SU-DHL-6 (cell line): Measurements from ENCODE around the gene DISP3.

Source experiments
- H2AFZ ChIP-seq: fragments of 200-600 bp; sonication (generic); 2 replicates; pipeline ENCODE4 v1.6.1; 2014; ENCODE audit warnings: low read depth, mild to moderate bottlenecking, moderate library complexity, mixed read lengths, antibody characterized with exemption, low read length; ENCODE audit not compliant: severe bottlenecking
- H3F3A ChIP-seq: fragments of 200-600 bp; shearing (Covaris generic); 2 replicates; pipeline ENCODE4 v1.6.0; 2016; ENCODE audit warnings: antibody characterized with exemption, mild to moderate bottlenecking; ENCODE audit not compliant: insufficient read depth
- H3K27ac ChIP-seq: fragments of 200-600 bp; sonication (generic); 2 replicates; pipeline ENCODE4 v1.5.1; 2016; ENCODE audit warnings: low read depth, mild to moderate bottlenecking, low read length, moderate library complexity, mixed read lengths
- H3K27me3 ChIP-seq: fragments of 200-600 bp; sonication (generic), shearing (Covaris generic); 2 replicates; pipeline ENCODE4 v1.6.0; 2014; ENCODE audit warnings: mild to moderate bottlenecking, low read length
- H3K36me3 ChIP-seq: fragments of 200-600 bp; sonication (generic); 2 replicates; pipeline ENCODE4 v1.6.1; 2014; ENCODE audit warnings: mild to moderate bottlenecking, low read length, mixed read lengths
- H3K4me2 ChIP-seq: fragments of 300-600, 200-600 bp; shearing (Covaris generic), sonication (generic); 2 replicates; pipeline ENCODE4 v1.6.0; 2014; ENCODE audit warnings: low read length, low read depth, mild to moderate bottlenecking; ENCODE audit not compliant: poor library complexity, severe bottlenecking
- H3K4me3 ChIP-seq: fragments of 200-600 bp; sonication (generic); 2 replicates; pipeline ENCODE4 v1.5.1; 2014; ENCODE audit warnings: antibody characterized with exemption, low read length, mild to moderate bottlenecking, mixed read lengths; ENCODE audit not compliant: insufficient read depth, poor library complexity, severe bottlenecking
- H3K79me2 ChIP-seq: fragments of 200-600 bp; sonication (generic); 2 replicates; pipeline ENCODE4 v1.6.1; 2014; ENCODE audit warnings: mild to moderate bottlenecking, low read length, moderate library complexity; ENCODE audit not compliant: insufficient read depth
- H3K9ac ChIP-seq: fragments of 200-600 bp; sonication (generic); 2 replicates; pipeline ENCODE4 v1.7.0; 2014; ENCODE audit warnings: mild to moderate bottlenecking, low read length
- H3K9me2 ChIP-seq: fragments of 200-600 bp; sonication (generic); replicated peaks from 2 replicates; pipeline ENCODE4 v1.6.1; 2014; ENCODE audit warnings: low read length; ENCODE audit not compliant: insufficient read depth
- H3K9me3 ChIP-seq: fragments of 200-600 bp; sonication (generic); 2 replicates; pipeline ENCODE4 v1.6.1; 2014; ENCODE audit warnings: low read length, mixed read lengths; ENCODE audit not compliant: insufficient read depth
- H4K20me1 ChIP-seq: fragments of 200-600 bp; sonication (generic); 2 replicates; pipeline ENCODE4 v1.6.1; 2014; ENCODE audit warnings: low read depth, mild to moderate bottlenecking, antibody characterized with exemption, low read length, moderate library complexity, mixed read lengths
- EZH2phosphoT487 ChIP-seq: fragments of 200-600 bp; sonication (generic), shearing (Covaris generic); conservative IDR thresholded peaks from 2 replicates; pipeline ENCODE4 v1.6.1; 2018; ENCODE audit warnings: mild to moderate bottlenecking, antibody characterized with exemption, low read length, moderate library complexity, mixed read lengths
- TF ChIP-seq, protein P1 (sequence below): fragments of 200-600 bp; sonication (generic); IDR thresholded peaks from one replicate; pipeline ENCODE4 v1.5.1; 2017; ENCODE audit warnings: antibody characterized with exemption, mild to moderate bottlenecking, low read length, moderate library complexity; ENCODE audit not compliant: insufficient read depth, poor library complexity, severe bottlenecking

DISP3 gene

DNA sequence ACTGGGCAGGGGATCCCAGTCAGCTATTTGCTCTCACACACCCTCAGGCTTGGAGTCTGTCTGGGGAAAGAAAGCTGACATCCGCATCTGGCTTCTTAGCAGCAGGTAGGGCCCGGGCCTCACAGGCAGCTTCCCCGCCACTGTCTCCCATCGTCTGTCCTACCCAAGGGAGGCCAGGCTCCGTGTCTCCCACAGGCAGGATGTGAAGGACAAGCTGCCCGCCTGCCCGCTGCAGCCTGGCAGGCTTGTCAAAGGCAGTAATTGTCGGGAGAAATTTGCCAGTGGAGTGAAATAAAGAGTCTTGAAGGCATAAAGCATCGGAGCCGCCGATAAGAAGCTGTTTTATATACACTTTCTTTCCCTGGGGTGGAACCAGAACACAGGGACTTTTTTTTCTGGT, 44.0 kb upstream of the DISP3 start:
- H3K9me3 ChIP-seq, result no peaks in the 10 kb centered on the region
- H2AFZ ChIP-seq, result no peak overlapping the region
- no peaks in the 10 kb centered on the region for H3F3A ChIP-seq
- H3K4me2 ChIP-seq, result no peak overlapping the region
- no peak overlapping the region for H3K27ac ChIP-seq
- no peaks in the 10 kb centered on the region for H3K27me3 ChIP-seq
- H3K79me2 ChIP-seq, result no peaks in the 10 kb centered on the region
- no peaks in the 10 kb centered on the region for H4K20me1 ChIP-seq
- no peak for TF ChIP-seq EZH2phosphoT487
- TF ChIP-seq, protein P1, sequence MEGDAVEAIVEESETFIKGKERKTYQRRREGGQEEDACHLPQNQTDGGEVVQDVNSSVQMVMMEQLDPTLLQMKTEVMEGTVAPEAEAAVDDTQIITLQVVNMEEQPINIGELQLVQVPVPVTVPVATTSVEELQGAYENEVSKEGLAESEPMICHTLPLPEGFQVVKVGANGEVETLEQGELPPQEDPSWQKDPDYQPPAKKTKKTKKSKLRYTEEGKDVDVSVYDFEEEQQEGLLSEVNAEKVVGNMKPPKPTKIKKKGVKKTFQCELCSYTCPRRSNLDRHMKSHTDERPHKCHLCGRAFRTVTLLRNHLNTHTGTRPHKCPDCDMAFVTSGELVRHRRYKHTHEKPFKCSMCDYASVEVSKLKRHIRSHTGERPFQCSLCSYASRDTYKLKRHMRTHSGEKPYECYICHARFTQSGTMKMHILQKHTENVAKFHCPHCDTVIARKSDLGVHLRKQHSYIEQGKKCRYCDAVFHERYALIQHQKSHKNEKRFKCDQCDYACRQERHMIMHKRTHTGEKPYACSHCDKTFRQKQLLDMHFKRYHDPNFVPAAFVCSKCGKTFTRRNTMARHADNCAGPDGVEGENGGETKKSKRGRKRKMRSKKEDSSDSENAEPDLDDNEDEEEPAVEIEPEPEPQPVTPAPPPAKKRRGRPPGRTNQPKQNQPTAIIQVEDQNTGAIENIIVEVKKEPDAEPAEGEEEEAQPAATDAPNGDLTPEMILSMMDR, result no peak
- no peaks in the 10 kb centered on the region for H3K36me3 ChIP-seq
- no peak overlapping the region for H3K9ac ChIP-seq
- H3K4me3 ChIP-seq, result no peak overlapping the region
- H3K9me2 ChIP-seq, result no peaks in the 10 kb centered on the region

DNA sequence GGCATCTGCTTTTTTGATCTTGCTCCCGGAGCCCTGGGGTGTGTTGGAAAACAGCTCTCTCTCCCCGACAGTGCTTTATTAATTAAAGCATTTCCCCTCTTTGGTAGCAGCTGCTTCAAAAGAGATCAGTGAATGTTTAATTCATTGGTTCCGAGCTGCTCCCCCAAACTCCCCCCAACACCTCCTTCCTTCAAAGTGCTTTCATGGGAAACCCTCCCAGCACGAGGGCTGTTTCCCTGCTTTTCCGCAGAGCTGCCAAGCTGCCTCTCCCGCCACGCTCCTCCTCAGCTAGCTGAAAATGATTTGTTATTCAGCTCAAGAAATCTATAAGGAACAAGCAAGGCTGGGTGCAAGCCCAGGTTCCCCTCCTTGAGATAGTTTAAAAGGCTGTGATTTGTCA, 40.0 kb upstream of the DISP3 start:
- H3K27ac ChIP-seq, result no peak overlapping the region
- TF ChIP-seq, protein P1, result no peak
- TF ChIP-seq EZH2phosphoT487, result no peak
- H3K9me2 ChIP-seq, result no peaks in the 10 kb centered on the region
- H3K9ac ChIP-seq, result no peak overlapping the region
- no peak overlapping the region for H3K4me2 ChIP-seq
- no peaks in the 10 kb centered on the region for H3K79me2 ChIP-seq
- H3K36me3 ChIP-seq, result no peaks in the 10 kb centered on the region
- no peaks in the 10 kb centered on the region for H4K20me1 ChIP-seq
- H3K4me3 ChIP-seq, result no peak overlapping the region
- no peaks in the 10 kb centered on the region for H3K9me3 ChIP-seq
- no peaks in the 10 kb centered on the region for H3K27me3 ChIP-seq
- H3F3A ChIP-seq, result no peaks in the 10 kb centered on the region
- H2AFZ ChIP-seq, result no peak overlapping the region

DNA sequence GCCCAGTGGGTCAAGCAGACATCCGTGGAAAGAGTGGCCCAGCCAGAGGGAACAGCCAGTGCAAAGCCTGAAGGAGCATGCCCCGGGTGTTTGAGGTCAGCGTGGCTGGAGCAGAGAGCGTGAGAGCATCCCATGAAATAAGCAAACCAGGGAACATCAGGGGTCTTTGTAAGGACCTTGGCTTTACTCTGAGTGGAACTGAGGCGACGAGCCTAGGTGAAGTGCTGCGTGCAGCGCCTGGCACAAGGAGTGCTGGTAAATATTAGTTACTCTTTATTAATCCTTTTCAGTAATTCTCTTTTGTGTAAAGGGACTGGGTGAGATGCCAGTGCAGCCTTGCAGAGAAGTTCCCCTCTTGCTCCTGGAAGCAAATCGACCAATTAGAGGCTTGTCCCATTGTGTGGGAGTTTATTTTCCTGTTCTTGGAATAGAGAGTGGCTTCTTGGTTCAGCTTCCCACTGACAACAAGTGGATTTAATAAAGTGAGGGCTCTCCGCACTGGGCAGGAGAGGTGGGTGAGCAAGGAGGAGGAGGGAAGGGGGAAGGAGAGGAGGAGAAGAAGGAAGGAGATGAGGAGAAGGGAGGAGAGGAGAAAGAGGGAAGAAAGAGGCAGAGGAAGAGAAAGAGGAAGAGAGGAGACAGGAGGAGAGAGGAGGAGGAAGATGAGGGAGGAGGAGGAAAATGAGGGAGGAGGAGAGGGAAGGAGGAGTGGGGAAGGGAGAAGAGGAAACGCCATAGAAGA, 37.6 kb upstream of the DISP3 start:
- Histone ChIP-seq H3K79me2 (no peaks in the 10 kb centered on the region), H3K4me2 (no peak overlapping the region), H3K9me3 (no peaks in the 10 kb centered on the region), H3F3A (no peaks in the 10 kb centered on the region), H3K27ac (no peak overlapping the region), H3K36me3 (no peaks in the 10 kb centered on the region), H3K9ac (no peak overlapping the region), H3K27me3 (no peaks in the 10 kb centered on the region), H3K9me2 (no peaks in the 10 kb centered on the region), H2AFZ (no peak overlapping the region), H3K4me3 (no peak overlapping the region), H4K20me1 (no peaks in the 10 kb centered on the region)
- no peak for TF ChIP-seq EZH2phosphoT487

DNA sequence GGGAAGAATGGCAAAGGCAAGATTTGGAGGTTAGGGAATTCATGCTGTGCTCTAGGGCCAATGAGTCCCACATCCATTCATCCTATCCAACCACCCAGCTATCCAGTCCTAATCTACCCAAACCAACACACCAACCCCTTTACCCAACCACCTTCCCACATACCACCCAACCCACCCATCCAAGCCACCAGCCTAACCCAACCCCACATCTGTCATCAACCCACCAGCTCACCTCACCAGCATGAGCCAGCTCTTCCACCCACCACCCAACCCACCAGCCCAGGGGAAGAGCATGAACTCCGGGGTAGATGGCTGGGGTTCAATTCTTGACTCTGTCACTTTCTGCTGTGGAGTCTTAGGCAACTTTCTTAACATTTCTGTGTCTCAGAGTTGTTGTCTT, 35.9 kb upstream of the DISP3 start:
- Histone ChIP-seq H3K79me2 (no peaks in the 10 kb centered on the region), H3K9me3 (no peaks in the 10 kb centered on the region), H3K4me3 (no peak overlapping the region), H3K27ac (no peak overlapping the region), H2AFZ (no peak overlapping the region), H3K36me3 (no peaks in the 10 kb centered on the region), H3K27me3 (no peaks in the 10 kb centered on the region), H3K4me2 (no peak overlapping the region), H3K9me2 (no peaks in the 10 kb centered on the region), H4K20me1 (no peaks in the 10 kb centered on the region), H3F3A (no peaks in the 10 kb centered on the region), H3K9ac (no peak overlapping the region)
- TF ChIP-seq, protein P1, result no peak
- no peak for TF ChIP-seq EZH2phosphoT487
